Measurements from ENCODE around the gene TMEM187.

GRCh38 chrX:153966283-153966688 lies 6.3 kb upstream of the TMEM187 start:
- no peak for TF ChIP-seq CTCF (IDR thresholded peaks at IDR 0.05)
- TF ChIP-seq POLR2AphosphoS5 (IDR thresholded peaks at IDR 0.05) = no peak
- TF ChIP-seq POLR2A (IDR thresholded peaks at IDR 0.05) = no peak

Measured in prostate gland (tissue), 2 donors.